ACC112 (cell line): Measurements from ENCODE around the gene KRT10.

Experiments used
- H2AFZ ChIP-seq: fragments of 200-600 bp; sonication (generic); one replicate; pipeline ENCODE4 v1.6.0; 2017; ENCODE audit warnings: antibody characterized with exemption, low read length; ENCODE audit not compliant: unreplicated experiment
- H3K27ac ChIP-seq: fragments of 200-600 bp; sonication (generic); 2 replicates; pipeline ENCODE4 v1.5.1; 2014; ENCODE audit warnings: low read depth, mild to moderate bottlenecking, antibody characterized with exemption, low read length, moderate library complexity
- H3K27me3 ChIP-seq: fragments of 200-600 bp; sonication (generic); 2 replicates; pipeline ENCODE4 v1.6.1; 2014; ENCODE audit warnings: mild to moderate bottlenecking, antibody characterized with exemption, low read length, moderate library complexity, mixed read lengths; ENCODE audit not compliant: insufficient read depth
- H3K36me3 ChIP-seq: fragments of 200-600 bp; sonication (generic); 2 replicates; pipeline ENCODE4 v1.6.1; 2016; ENCODE audit warnings: mild to moderate bottlenecking, antibody characterized with exemption, low read length, moderate library complexity, mixed read lengths; ENCODE audit not compliant: insufficient read depth
- H3K4me1 ChIP-seq: fragments of 200-600 bp; sonication (generic); one replicate; pipeline ENCODE4 v1.6.1; 2016; ENCODE audit warnings: low read length, mixed read lengths; ENCODE audit not compliant: insufficient read depth, unreplicated experiment, control insufficient read depth
- H3K4me3 ChIP-seq: fragments of 200-600 bp; sonication (generic); 2 replicates; pipeline ENCODE4 v1.5.1; 2014; ENCODE audit warnings: mild to moderate bottlenecking, low read depth, low read length
- H3K79me2 ChIP-seq: fragments of 200-600 bp; sonication (generic); one replicate; pipeline ENCODE4 v1.6.0; 2016; ENCODE audit warnings: low read length; ENCODE audit not compliant: control insufficient read depth, unreplicated experiment, insufficient read depth

The KRT10 gene

GRCh38 chr17:40806131-40806530 lies 16.3 kb downstream of the KRT10 start:
- H3K27me3 ChIP-seq: peaks cover 47% of the 10 kb centered on the region
- H3K27ac ChIP-seq: no peak overlapping the region
- H3K79me2 ChIP-seq: no peaks in the 10 kb centered on the region
- peaks cover 6% of the 10 kb centered on the region for H3K4me1 ChIP-seq
- no peak overlapping the region for H2AFZ ChIP-seq
- no peak overlapping the region for H3K4me3 ChIP-seq
- no peaks in the 10 kb centered on the region for H3K36me3 ChIP-seq

GRCh38 chr17:40803617-40804082 lies 18.8 kb downstream of the KRT10 start:
- no peak overlapping the region for H3K27ac ChIP-seq
- H3K4me3 ChIP-seq: no peak overlapping the region
- no peaks in the 10 kb centered on the region for H3K79me2 ChIP-seq
- H3K27me3 ChIP-seq: peaks cover 58% of the 10 kb centered on the region
- H3K4me1 ChIP-seq: no peaks in the 10 kb centered on the region
- H3K36me3 ChIP-seq: no peaks in the 10 kb centered on the region
- H2AFZ ChIP-seq: no peak overlapping the region

DNA sequence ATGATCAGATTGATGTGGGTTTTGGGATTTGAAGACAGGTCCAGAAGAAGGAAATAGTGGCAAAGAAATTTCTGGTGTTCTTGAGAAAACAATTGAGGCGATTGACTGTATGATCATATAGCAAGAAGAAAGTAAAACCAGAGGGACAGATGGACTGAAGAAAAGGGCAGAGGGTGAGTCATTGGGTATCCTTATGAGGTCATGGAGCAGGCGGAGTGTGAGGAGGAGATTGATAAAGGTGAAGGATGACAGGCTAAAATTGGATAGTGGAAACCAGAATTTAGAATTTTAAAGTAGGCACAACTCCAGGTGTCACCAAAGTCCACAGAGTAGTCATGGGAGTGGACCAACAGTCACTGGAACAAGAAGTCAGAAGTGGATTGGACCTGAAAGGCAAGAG lies 21.3 kb downstream of the KRT10 start:
- Histone ChIP-seq H3K36me3 (no peaks in the 10 kb centered on the region), H3K4me3 (no peak overlapping the region), H3K79me2 (no peaks in the 10 kb centered on the region), H3K27ac (no peak overlapping the region), H2AFZ (no peak overlapping the region), H3K4me1 (no peaks in the 10 kb centered on the region), H3K27me3 (peaks cover 49% of the 10 kb centered on the region)

DNA sequence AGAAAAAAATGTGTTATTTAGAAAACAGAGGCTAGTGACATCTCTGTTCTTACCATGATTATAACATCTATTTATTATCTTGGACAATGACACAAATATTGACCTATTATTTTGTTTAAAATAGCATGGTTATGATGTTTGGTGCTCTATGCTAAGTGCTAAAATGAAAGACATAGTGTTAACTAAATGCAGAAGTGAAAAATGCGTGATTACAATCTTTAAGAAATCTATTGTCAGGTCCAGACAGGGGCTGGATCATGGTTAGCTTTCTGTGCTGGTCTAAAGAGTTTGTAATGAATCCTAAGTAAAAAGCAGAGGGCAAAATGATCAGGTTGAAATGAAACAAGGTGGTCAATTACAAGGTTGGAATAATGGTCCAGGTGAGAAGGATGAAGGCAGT lies 22.0 kb downstream of the KRT10 start:
- Histone ChIP-seq H2AFZ (no peak overlapping the region), H3K36me3 (no peaks in the 10 kb centered on the region), H3K27me3 (peaks cover 44% of the 10 kb centered on the region), H3K4me3 (no peak overlapping the region), H3K27ac (no peak overlapping the region), H3K79me2 (no peaks in the 10 kb centered on the region), H3K4me1 (no peaks in the 10 kb centered on the region)

DNA sequence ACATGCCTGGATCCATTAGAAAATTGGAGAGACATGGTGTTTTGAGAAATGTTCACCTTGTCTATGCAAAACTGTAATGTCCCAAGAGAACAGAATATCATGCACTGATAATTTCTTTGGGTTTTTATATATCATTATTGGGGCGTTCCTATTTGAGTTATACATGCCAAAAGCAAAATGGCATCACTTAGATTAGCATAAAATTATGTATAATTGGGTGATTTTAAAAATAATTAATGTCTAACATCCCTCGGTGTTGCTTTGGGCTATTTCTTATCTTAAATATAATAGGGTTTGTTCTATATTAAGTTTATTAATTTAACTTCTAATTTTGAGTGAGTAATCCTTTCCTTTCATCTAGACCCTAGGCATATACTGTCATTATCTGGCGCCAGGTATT lies 22.6 kb downstream of the KRT10 start, which contains the start of gene KRT28:
KRT28 (minus strand) TSS at position 101 of the 400 bp plus-strand sequence; CDS start at position 35, 66 bp downstream.
- H3K27ac ChIP-seq: no peak within 1 kb of the TSS
- H3K79me2 ChIP-seq: no peaks in the 10 kb centered on the region
- no peaks in the 10 kb centered on the region for H3K36me3 ChIP-seq
- no peak within 1 kb of the TSS for H2AFZ ChIP-seq
- H3K27me3 ChIP-seq: peaks cover 42% of the 10 kb centered on the region
- no peak within 1 kb of the TSS for H3K4me3 ChIP-seq
- no peaks in the 10 kb centered on the region for H3K4me1 ChIP-seq

- Histone ChIP-seq H3K79me2 (no peaks in the 10 kb centered on the region), H3K27ac (no peak overlapping the region), H3K4me3 (no peak overlapping the region), H3K4me1 (peaks cover 5% of the 10 kb centered on the region), H3K36me3 (no peaks in the 10 kb centered on the region), H2AFZ (no peak overlapping the region), H3K27me3 (peaks cover 40% of the 10 kb centered on the region)
Observed at GRCh38 chr17:40796846-40797245, 25.6 kb downstream of the KRT10 start.

DNA sequence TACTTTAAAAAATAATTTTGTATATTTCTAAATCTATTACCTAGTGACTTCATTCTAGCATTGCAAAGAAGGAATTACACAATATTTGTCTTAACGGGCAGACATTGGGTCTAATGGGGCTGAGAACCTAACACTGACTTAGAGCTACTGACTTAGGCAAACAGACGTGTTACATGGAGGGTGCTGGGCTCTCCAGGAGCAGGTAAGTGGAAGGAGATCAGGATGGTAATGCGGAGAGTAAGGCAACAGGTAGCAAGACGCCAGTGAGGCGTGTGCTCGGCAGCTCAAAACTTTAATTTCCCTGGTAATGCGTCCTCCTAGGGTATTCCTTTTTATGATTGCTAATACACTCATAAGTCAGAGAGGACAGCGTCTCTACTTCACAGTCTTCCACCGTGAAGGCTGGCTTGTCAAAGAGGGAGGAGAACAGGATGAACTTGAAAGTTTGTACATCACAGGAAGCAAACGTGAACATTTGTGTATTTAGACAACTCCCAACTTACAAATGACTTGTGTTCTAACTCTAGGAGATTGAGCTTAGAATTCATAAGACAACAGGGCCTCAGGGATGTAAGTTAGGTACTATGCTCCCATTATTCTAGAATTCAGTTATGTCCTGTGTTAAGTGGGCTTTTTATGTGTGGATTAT lies 27.3 kb downstream of the KRT10 start:
- peaks cover 26% of the 10 kb centered on the region for H3K27me3 ChIP-seq
- no peaks in the 10 kb centered on the region for H3K36me3 ChIP-seq
- H2AFZ ChIP-seq: no peak overlapping the region
- H3K27ac ChIP-seq: no peak overlapping the region
- no peak overlapping the region for H3K4me3 ChIP-seq
- no peaks in the 10 kb centered on the region for H3K79me2 ChIP-seq
- peaks cover 5% of the 10 kb centered on the region for H3K4me1 ChIP-seq

DNA sequence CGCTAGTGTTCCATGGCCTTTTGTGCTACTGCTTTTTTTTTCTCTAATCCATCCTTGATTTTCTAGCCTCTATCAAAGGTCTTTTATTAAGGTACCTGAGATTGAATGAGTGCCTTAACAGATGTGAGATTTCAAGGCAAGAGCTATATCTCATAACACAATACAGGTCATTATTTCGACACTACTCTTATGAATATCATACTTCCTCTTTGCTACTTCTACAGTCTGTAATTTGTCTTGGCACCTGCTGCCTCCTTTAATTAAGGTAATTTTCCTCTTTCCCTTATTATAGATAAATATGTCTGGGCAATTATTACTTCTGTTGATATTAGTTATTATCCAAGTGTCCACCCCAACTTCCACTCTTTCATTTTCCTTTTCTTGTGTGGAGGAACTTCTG lies 27.9 kb downstream of the KRT10 start:
- H3K4me1 ChIP-seq: peaks cover 5% of the 10 kb centered on the region

GRCh38 chr17:40793832-40794231 lies 28.6 kb downstream of the KRT10 start:
- Histone ChIP-seq H3K27ac (no peak overlapping the region), H3K27me3 (peaks cover 17% of the 10 kb centered on the region), H3K4me3 (no peak overlapping the region), H3K36me3 (no peaks in the 10 kb centered on the region), H3K79me2 (no peaks in the 10 kb centered on the region), H2AFZ (no peak overlapping the region), H3K4me1 (peaks cover 5% of the 10 kb centered on the region)

More for the DNA sequence above, 27.9 kb downstream of the KRT10 start:
- H3K4me3 ChIP-seq: no peak overlapping the region
- H3K36me3 ChIP-seq: no peaks in the 10 kb centered on the region
- peaks cover 22% of the 10 kb centered on the region for H3K27me3 ChIP-seq
- no peak overlapping the region for H2AFZ ChIP-seq
- H3K79me2 ChIP-seq: no peaks in the 10 kb centered on the region
- H3K27ac ChIP-seq: no peak overlapping the region

DNA sequence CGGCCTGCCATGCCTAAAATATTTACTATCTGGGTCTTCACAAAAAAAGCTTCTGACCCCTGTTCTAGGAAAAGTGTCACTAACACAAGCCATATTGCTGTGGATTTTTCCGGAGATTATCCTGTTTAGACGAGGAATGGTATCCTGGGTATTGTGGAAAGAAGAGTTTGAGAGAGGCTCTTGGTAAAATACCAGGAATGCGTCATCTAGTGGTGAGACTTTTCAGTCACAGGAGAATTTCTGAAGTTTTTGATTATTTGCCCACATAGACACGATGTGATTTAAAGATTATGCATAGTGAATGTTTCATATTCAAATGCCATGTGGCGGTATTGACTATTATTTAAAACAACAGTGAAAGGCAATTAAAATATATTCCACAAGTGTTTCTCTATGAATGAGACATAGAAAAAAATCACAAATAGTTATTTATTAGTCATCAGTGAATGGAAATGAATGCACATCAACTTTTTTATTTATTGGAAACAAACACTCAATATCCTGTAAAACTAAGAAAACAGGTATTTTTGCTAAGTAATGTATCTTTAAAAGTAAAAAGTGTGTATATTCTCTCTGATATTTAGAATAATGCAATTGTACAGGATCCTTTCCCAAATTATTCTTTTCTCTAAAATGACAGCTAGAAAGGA lies 30.5 kb downstream of the KRT10 start:
- no peak overlapping the region for H3K4me3 ChIP-seq
- no peak overlapping the region for H3K27ac ChIP-seq
- no peaks in the 10 kb centered on the region for H3K36me3 ChIP-seq
- 0 out of 2 replicates have a peak, but pooled peaks cover 10% of the 10 kb centered on the region for H3K27me3 ChIP-seq
- H3K4me1 ChIP-seq: peaks cover 5% of the 10 kb centered on the region
- no peak overlapping the region for H2AFZ ChIP-seq
- H3K79me2 ChIP-seq: no peaks in the 10 kb centered on the region

DNA sequence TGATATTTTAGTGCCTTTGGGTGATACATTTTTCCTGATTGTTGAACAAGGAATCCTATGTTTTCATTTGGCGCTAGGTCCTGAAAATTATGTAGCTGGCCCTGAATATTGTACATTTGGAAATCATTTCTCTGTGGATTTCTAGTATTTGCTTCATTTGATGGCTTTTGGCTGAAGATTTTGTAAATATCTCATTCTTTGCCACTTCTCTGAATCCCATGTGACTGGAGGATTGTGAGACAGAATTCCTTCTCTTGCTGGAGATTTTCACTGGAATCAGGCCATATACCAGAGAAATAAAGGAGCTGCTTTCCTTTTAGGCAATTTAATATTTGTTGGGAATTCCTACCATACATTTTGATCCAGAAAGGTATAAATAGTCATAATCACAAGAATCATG lies 31.3 kb downstream of the KRT10 start:
- no peak overlapping the region for H3K27ac ChIP-seq
- H3K79me2 ChIP-seq: no peaks in the 10 kb centered on the region
- H3K4me3 ChIP-seq: no peak overlapping the region
- H3K4me1 ChIP-seq: peaks cover 5% of the 10 kb centered on the region
- H3K27me3 ChIP-seq: 0 out of 2 replicates have a peak, but pooled peaks cover 6% of the 10 kb centered on the region
- no peaks in the 10 kb centered on the region for H3K36me3 ChIP-seq
- no peak overlapping the region for H2AFZ ChIP-seq
